Body of pancreas (tissue), 4 donors: ENCODE measurements around the gene USP53.

Source experiments
- CTCF ChIP-seq, 7 experiments: fragments of 450-650 bp in 4 of 7; fragments of 200-600 bp in 3 of 7; sonication (generic) in 3 of 7; IDR thresholded peaks; one replicate each; pipeline ENCODE4 v1.5.1; 2016 to 2019; ENCODE audit warnings: antibody characterized with exemption in 7 of 7
- POLR2A ChIP-seq, 3 donors: fragments of 450-650 bp; IDR thresholded peaks; one replicate each; pipeline ENCODE4 v1.6.1; 2016; ENCODE audit warnings: antibody characterized with exemption in 3 of 3, mild to moderate bottlenecking in 2 of 3

DNA sequence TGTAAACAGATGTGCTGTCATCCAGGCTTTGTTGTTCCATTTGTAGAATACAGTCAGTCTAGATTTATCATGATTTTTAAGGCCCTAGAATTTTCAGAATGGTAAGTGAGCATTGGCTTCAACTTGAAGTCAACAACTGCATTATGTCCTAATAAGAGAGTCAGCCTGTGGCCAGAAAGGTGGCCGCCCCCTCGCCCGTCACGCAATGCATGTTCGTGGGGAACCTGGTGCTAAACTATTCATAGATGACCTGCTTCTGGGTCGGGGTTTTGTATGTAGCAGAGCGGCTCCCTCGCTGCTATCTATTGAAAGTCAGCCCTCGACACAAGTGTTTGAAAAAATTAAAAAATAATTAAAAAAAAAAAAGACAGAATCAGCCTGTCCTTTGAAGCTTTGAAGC, 24.7 kb downstream of the USP53 start:
- TF ChIP-seq CTCF (IDR thresholded peaks at IDR 0.05), result no peak
- no peak for TF ChIP-seq POLR2A (IDR thresholded peaks at IDR 0.05)
